Smooth muscle cell (in vitro differentiated cells): Measurements from ENCODE around the gene SPATA31D3. TPM values are rescaled to one million over a fixed set of nuclear protein-coding genes. Genes with fewer than 3 reads are reported as not detected.
"Not testable (repeated sequence)": the region's sequence is repeated elsewhere in the genome, so short reads cannot be mapped to it uniquely, and the experiment has no call there.

Source experiments
- DNase-seq: peaks from one replicate; lab custom pipeline; 2025; ENCODE audit not compliant: unreplicated experiment; lab: John Stamatoyannopoulos, UW
- H2AFZ ChIP-seq: fragments of 200-600 bp; sonication (generic); 2 replicates; pipeline ENCODE4 v1.6.0; 2016; ENCODE audit warnings: antibody characterized with exemption, low read depth, mild to moderate bottlenecking
- H3F3A ChIP-seq: fragments of 200-600 bp; sonication (generic); 2 replicates; pipeline ENCODE4 v1.6.0; 2017; ENCODE audit warnings: antibody characterized with exemption, low read depth
- H3K27ac ChIP-seq: fragments of 200-600 bp; sonication (generic); 2 replicates; pipeline ENCODE4 v1.5.1; 2016; ENCODE audit warnings: low read depth, mild to moderate bottlenecking
- H3K27me3 ChIP-seq: fragments of 200-600 bp; sonication (generic); 2 replicates; pipeline ENCODE4 v1.6.1; 2016; ENCODE audit warnings: low read depth, mild to moderate bottlenecking
- H3K36me3 ChIP-seq: fragments of 200-600 bp; sonication (generic); 2 replicates; pipeline ENCODE4 v1.5.1; 2016; ENCODE audit warnings: low read depth
- H3K4me1 ChIP-seq: fragments of 200-600 bp; sonication (generic); 2 replicates; pipeline ENCODE4 v1.5.1; 2016; ENCODE audit warnings: low read depth
- H3K4me2 ChIP-seq: fragments of 200-600 bp; sonication (generic); 2 replicates; pipeline ENCODE4 v1.6.0; 2016; ENCODE audit warnings: mild to moderate bottlenecking
- H3K4me3 ChIP-seq: fragments of 200-600 bp; sonication (generic); 2 replicates; pipeline ENCODE4 v1.5.1; 2016; ENCODE audit warnings: mild to moderate bottlenecking
- H3K79me2 ChIP-seq: fragments of 200-600 bp; sonication (generic); 2 replicates; pipeline ENCODE4 v1.6.0; 2016; ENCODE audit warnings: low read depth, mild to moderate bottlenecking
- H3K9ac ChIP-seq: fragments of 200-600 bp; sonication (generic); 2 replicates; pipeline ENCODE4 v1.6.0; 2016; ENCODE audit warnings: low read depth
- H3K9me3 ChIP-seq: fragments of 200-600 bp; sonication (generic); replicated peaks from 2 replicates; pipeline ENCODE4 v1.5.1; 2016; ENCODE audit warnings: low read depth
- H4K20me1 ChIP-seq: fragments of 200-600 bp; sonication (generic); 2 replicates; pipeline ENCODE4 v1.6.0; 2016; ENCODE audit warnings: low read depth
- WGBS: methylation state at CpG from one replicate; pipeline ENCODE4 v1.1.7; 2016; ENCODE audit warnings: low lambda C conversion rate; 5-methylcytosine and 5-hydroxymethylcytosine counted together
- polyA plus RNA-seq: library from polyadenylated mRNA; unstranded; fragments of >200 nt; fragmentation: Nextera tagmentation; extraction: Ambion mirVana; gene quantifications from 2 replicates; pipeline ENCODE4 v1.2.1, GENCODE V29; 2016
- total RNA-seq: library from RNA; depleted of rRNA; stranded (reverse); fragments of >200 nt; gene quantifications from 2 replicates; pipeline ENCODE4 v1.2.3, GENCODE V29; 2014
- TF ChIP-seq, protein P1 (sequence below): fragments of 200-600 bp; sonication (generic); IDR thresholded peaks from 2 replicates; pipeline ENCODE4 v1.5.1; 2017; ENCODE audit warnings: borderline replicate concordance, mild to moderate bottlenecking, antibody characterized with exemption; ENCODE audit not compliant: insufficient read depth, poor library complexity, severe bottlenecking

Gene SPATA31D3
- total and polyA plus RNA-seq, 2 experiments from 2014 or later: not detected

DNA sequence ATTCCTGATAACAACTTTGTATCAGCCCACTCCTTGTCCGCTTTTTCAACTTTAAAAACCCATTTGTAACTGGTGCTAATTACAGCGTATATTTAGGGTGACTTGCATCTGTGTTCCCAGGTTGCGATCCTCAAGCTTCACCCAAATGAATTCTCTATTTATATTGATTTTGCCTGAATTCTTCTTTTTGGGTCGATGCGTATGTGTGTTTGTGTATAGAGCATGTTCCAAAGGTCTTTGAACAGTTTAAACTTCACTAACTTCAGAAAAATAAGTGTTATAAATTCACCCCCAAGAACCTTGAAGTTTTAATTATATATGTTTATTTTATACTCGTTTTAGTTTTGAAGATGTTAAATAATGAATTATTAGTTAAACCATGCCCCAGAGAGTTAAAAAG is 31.2 kb upstream of the SPATA31D3 start:
- no peak for DNase-seq
- H3K4me1 ChIP-seq: no peaks in the 10 kb centered on the region
- no peak overlapping the region for H3K4me3 ChIP-seq
- H3K4me2 ChIP-seq: no peak overlapping the region
- no peaks in the 10 kb centered on the region for H3K27me3 ChIP-seq
- no peak overlapping the region for H3K27ac ChIP-seq
- no peaks in the 10 kb centered on the region for H4K20me1 ChIP-seq
- no peaks in the 10 kb centered on the region for H3K36me3 ChIP-seq
- no peaks in the 10 kb centered on the region for H3K9me3 ChIP-seq
- WGBS: 95% methylated on average over 6 of the region's 6 CpGs
- H2AFZ ChIP-seq: no peak overlapping the region
- H3F3A ChIP-seq: no peaks in the 10 kb centered on the region
- H3K79me2 ChIP-seq: no peaks in the 10 kb centered on the region
- H3K9ac ChIP-seq: no peak overlapping the region
- TF ChIP-seq, protein P1, sequence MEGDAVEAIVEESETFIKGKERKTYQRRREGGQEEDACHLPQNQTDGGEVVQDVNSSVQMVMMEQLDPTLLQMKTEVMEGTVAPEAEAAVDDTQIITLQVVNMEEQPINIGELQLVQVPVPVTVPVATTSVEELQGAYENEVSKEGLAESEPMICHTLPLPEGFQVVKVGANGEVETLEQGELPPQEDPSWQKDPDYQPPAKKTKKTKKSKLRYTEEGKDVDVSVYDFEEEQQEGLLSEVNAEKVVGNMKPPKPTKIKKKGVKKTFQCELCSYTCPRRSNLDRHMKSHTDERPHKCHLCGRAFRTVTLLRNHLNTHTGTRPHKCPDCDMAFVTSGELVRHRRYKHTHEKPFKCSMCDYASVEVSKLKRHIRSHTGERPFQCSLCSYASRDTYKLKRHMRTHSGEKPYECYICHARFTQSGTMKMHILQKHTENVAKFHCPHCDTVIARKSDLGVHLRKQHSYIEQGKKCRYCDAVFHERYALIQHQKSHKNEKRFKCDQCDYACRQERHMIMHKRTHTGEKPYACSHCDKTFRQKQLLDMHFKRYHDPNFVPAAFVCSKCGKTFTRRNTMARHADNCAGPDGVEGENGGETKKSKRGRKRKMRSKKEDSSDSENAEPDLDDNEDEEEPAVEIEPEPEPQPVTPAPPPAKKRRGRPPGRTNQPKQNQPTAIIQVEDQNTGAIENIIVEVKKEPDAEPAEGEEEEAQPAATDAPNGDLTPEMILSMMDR: no peak

GRCh38 chr9:81915801-81916505 is 27.3 kb upstream of the SPATA31D3 start:
- Histone ChIP-seq H3K9me3 (no peaks in the 10 kb centered on the region), H3K27me3 (no peaks in the 10 kb centered on the region), H3K36me3 (no peaks in the 10 kb centered on the region), H4K20me1 (no peaks in the 10 kb centered on the region), H3K4me1 (no peaks in the 10 kb centered on the region), H3K4me2 (no peak overlapping the region), H3F3A (no peaks in the 10 kb centered on the region), H3K4me3 (no peak overlapping the region), H3K27ac (no peak overlapping the region), H3K9ac (no peak overlapping the region), H3K79me2 (no peaks in the 10 kb centered on the region), H2AFZ (no peak overlapping the region)
- 92% methylated on average over 5 of the region's 5 CpGs for WGBS
- DNase-seq: no peak
- TF ChIP-seq, protein P1: no peak

GRCh38 chr9:81918507-81918906 is 24.8 kb upstream of the SPATA31D3 start:
- not testable (repeated sequence) for H2AFZ ChIP-seq, H3K9ac ChIP-seq, H3K27me3 ChIP-seq, H4K20me1 ChIP-seq, H3K79me2 ChIP-seq, H3F3A ChIP-seq, H3K4me1 ChIP-seq, H3K4me3 ChIP-seq, DNase-seq, H3K27ac ChIP-seq, H3K36me3 ChIP-seq, H3K4me2 ChIP-seq, H3K9me3 ChIP-seq
- WGBS: 86% methylated on average over 1 of the region's 3 CpGs

DNA sequence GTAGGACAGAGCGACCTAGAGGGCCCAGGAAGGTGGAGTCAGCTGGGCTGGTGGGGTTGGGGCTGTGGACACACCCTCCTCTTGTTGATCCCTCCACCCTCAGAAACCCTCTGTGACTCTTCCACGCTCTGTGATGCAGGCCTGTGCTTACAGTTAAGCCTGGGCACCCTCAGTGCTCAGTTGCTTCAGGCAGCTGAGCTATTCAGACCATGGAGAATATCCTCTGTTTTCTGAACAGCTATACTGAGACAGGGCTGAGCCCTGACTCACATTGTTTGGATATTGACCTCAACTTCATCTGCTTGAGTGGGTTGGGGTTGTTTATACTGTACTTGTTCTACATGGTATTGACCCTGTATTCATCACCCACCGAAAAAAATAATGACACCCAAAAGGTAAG is 15.0 kb upstream of the SPATA31D3 start, which contains the start of gene SPATA31D4:
TSS of gene SPATA31D4 (plus strand) at position 124 of the 400 bp plus-strand sequence. CDS start at position 210, 86 bp downstream.
- not testable (repeated sequence) for DNase-seq, H3K79me2 ChIP-seq, H3K9me3 ChIP-seq, H3K4me2 ChIP-seq, H3K9ac ChIP-seq, H3K4me3 ChIP-seq, H4K20me1 ChIP-seq, H3K36me3 ChIP-seq, H3K27ac ChIP-seq, H3K27me3 ChIP-seq, H3F3A ChIP-seq, H2AFZ ChIP-seq, H3K4me1 ChIP-seq
- WGBS: no CpG with 5 or more reads among the region's 3 CpGs

- not testable (repeated sequence) for H3K4me1 ChIP-seq, H3K9me3 ChIP-seq, H3K27ac ChIP-seq, H3K27me3 ChIP-seq, H3K4me2 ChIP-seq, H3F3A ChIP-seq, DNase-seq, H4K20me1 ChIP-seq, H2AFZ ChIP-seq, H3K4me3 ChIP-seq, H3K9ac ChIP-seq, H3K36me3 ChIP-seq, H3K79me2 ChIP-seq
- 94% methylated on average over 2 of the region's 6 CpGs for WGBS
Observed at GRCh38 chr9:81930147-81930546, 13.2 kb upstream of the SPATA31D3 start.

- no CpG with 5 or more reads among the region's 3 CpGs for WGBS
- H3K9me3 ChIP-seq, H3K36me3 ChIP-seq, H3K27ac ChIP-seq, H4K20me1 ChIP-seq, H3K9ac ChIP-seq, H3K4me2 ChIP-seq, H3F3A ChIP-seq, H3K4me1 ChIP-seq, H3K27me3 ChIP-seq, DNase-seq, H3K4me3 ChIP-seq, H3K79me2 ChIP-seq, H2AFZ ChIP-seq: not testable (repeated sequence)
Observed at GRCh38 chr9:81933547-81933946, 9.8 kb upstream of the SPATA31D3 start.

DNA sequence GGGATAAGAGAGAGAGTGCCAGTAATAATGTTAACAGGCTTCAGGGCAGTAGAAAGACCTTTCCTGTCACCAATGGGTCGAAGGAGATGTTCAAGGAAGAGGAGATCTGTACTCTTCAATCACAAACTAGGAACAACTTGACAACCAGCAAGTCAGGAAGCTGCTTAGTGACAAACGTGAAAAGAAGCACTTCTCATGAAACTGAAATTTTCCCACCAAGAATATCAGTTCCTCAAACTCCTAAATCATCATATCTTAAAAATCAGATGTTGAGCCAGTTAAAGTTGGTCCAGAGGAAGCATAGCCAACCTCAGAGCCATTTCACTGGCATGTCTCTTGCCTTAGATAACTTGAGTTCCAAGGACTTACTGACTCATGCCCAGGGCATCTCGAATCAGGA is 5.3 kb downstream of the SPATA31D3 start:
- H3K4me1 ChIP-seq, H2AFZ ChIP-seq, H3K4me3 ChIP-seq, H3K9ac ChIP-seq, H3K27ac ChIP-seq, H3K79me2 ChIP-seq, H3K4me2 ChIP-seq, H3K9me3 ChIP-seq, H4K20me1 ChIP-seq, H3K27me3 ChIP-seq, H3K36me3 ChIP-seq, DNase-seq, H3F3A ChIP-seq: not testable (repeated sequence)
- 71% methylated on average over 1 of the region's 3 CpGs for WGBS
